ENCODE measurements around the gene TIPARP.

DNA sequence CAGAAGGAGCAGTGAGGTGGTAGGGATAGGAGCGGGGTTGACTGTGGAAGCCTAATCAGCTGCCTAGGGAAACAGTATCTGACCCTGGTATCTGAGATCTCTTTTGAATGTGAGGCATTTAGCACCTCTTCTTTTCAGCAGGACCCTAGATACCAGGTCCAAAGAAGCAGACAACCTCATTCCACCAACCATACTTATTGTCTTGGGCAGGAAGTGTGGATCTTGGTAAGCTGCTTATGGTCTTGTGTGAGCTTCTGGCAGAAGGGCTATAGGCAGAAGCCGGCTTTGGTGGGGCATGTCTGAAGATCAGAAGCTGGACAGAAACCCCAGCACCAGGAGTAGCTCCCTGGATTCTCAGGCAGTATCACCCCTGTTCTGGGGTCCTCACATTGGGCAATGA is 65.6 kb downstream of the TIPARP start:
- TF ChIP-seq, protein P1, sequence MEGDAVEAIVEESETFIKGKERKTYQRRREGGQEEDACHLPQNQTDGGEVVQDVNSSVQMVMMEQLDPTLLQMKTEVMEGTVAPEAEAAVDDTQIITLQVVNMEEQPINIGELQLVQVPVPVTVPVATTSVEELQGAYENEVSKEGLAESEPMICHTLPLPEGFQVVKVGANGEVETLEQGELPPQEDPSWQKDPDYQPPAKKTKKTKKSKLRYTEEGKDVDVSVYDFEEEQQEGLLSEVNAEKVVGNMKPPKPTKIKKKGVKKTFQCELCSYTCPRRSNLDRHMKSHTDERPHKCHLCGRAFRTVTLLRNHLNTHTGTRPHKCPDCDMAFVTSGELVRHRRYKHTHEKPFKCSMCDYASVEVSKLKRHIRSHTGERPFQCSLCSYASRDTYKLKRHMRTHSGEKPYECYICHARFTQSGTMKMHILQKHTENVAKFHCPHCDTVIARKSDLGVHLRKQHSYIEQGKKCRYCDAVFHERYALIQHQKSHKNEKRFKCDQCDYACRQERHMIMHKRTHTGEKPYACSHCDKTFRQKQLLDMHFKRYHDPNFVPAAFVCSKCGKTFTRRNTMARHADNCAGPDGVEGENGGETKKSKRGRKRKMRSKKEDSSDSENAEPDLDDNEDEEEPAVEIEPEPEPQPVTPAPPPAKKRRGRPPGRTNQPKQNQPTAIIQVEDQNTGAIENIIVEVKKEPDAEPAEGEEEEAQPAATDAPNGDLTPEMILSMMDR (conservative IDR thresholded peaks at IDR 0.05; ENCODE audit: low read depth, low read length): no peak
- TF ChIP-seq EZH2 (IDR thresholded peaks at IDR 0.05; ENCODE audit: borderline replicate concordance, low read depth, low read length, poor library complexity, severe bottlenecking): no peak

All from A673 (cell line).